Lung (tissue), 12 donors: ENCODE measurements around the gene SCN5A. TPM values are rescaled to one million over a fixed set of nuclear protein-coding genes. Genes with fewer than 3 reads are reported as not detected.

ENCODE experiments used
- ATAC-seq: fragments of 200-7000 bp; cut with Tn5 transposase; one replicate; pipeline ENCODE4 v1.9.1; 2020; ENCODE audit warnings: moderate number of reproducible peaks; ENCODE audit not compliant: insufficient read depth, low FRiP score
- DNase-seq, 3 donors: peaks; one replicate each; pipeline ENCODE4 v3.0.0-alpha.2; 2013 to 2017
- H3K27ac ChIP-seq, 2 donors: one replicate each; pipeline ENCODE4 v1.5.1; 2013; ENCODE audit warnings: mild to moderate bottlenecking in 2 of 2, moderate library complexity in 2 of 2, control low read depth in 1 of 2, inconsistent platforms in 1 of 2, low read depth in 1 of 2, low read length in 1 of 2
- H3K27me3 ChIP-seq, 3 donors: one replicate each; pipeline ENCODE4 v1.5.1; 2013; ENCODE audit warnings: low read length in 2 of 3; ENCODE audit not compliant: control insufficient read depth in 3 of 3, insufficient read depth in 3 of 3
- H3K36me3 ChIP-seq, 4 donors: one replicate each; pipeline ENCODE4 v1.5.1; 2013; ENCODE audit warnings: low read length in 4 of 4, mild to moderate bottlenecking in 1 of 4, moderate library complexity in 1 of 4; ENCODE audit not compliant: control insufficient read depth in 4 of 4, insufficient read depth in 4 of 4
- H3K4me1 ChIP-seq, 5 donors: one replicate each; pipeline ENCODE4 v1.5.1; 2013; ENCODE audit warnings: low read length in 5 of 5, mild to moderate bottlenecking in 2 of 5, moderate library complexity in 1 of 5; ENCODE audit not compliant: control insufficient read depth in 5 of 5, insufficient read depth in 5 of 5
- H3K4me3 ChIP-seq: one replicate; pipeline ENCODE4 v1.5.1; 2013; ENCODE audit warnings: mild to moderate bottlenecking, control low read depth, moderate library complexity
- H3K9ac ChIP-seq, 2 donors: one replicate each; pipeline ENCODE4 v1.5.1; 2013; ENCODE audit warnings: low read length in 2 of 2, control low read depth in 1 of 2; ENCODE audit not compliant: insufficient read depth in 1 of 2
- H3K9me3 ChIP-seq, 4 donors: one replicate each; pipeline ENCODE4 v1.5.1; 2013; ENCODE audit warnings: low read length in 3 of 4, mild to moderate bottlenecking in 1 of 4, moderate library complexity in 1 of 4; ENCODE audit not compliant: control insufficient read depth in 4 of 4, insufficient read depth in 3 of 4
- WGBS, 2 donors: extraction: QIAGEN DNeasy Blood & Tissue Kit; methylation state at CpG; one replicate each; pipeline ENCODE4 v1.1.7; 2013; 5-methylcytosine and 5-hydroxymethylcytosine counted together
- polyA plus RNA-seq, 2 donors: library from polyadenylated mRNA; stranded (reverse); fragments of 200-250 nt; gene quantifications; one replicate each; pipeline ENCODE4 v1.2.1, GENCODE V29; 2013
- total RNA-seq, 2 donors: library from RNA; depleted of rRNA in 1 of 2; stranded (reverse); fragments of >200 nt in 1 of 2; gene quantifications; one replicate each; pipeline ENCODE4 v1.2.1, GENCODE V29; 2014 to 2021
- TF ChIP-seq, protein P1 (sequence below): IDR thresholded peaks from 2 replicates; pipeline ENCODE4 v1.5.1; 2012; ENCODE audit warnings: mild to moderate bottlenecking; ENCODE audit errors: control extremely low read depth, extremely low read depth
- donor health status: control.
- donor health status: control.
- donor health status: Bipolar disorder and iron deficiency.
- donor health status: healthy.
- donor health status: DM: yes; HTN: yes; CAD: no.

Gene SCN5A
- total and polyA plus RNA-seq, 4 donors: 0.02 to 2.5 (median 0.37) TPM

GRCh38 chr3:38536671-38537070 is 112.8 kb downstream of the SCN5A start:
- Histone ChIP-seq H3K36me3 (peaks cover 0 to 3% (median 0%) of the 10 kb centered on the region in 4 donors), H3K9ac (no peak overlapping the region), H3K9me3 (no peaks in the 10 kb centered on the region), H3K4me3 (no peak overlapping the region), H3K4me1 (peaks cover 0 to 21% (median 5%) of the 10 kb centered on the region in 5 donors), H3K27me3 (no peaks in the 10 kb centered on the region), H3K27ac (peak overlapping the region in 1 of 2 donors; percentile 78)
- ATAC-seq: no peak
- WGBS, 2 donors: 80 to 93% methylated on average over 3 of the region's 3 CpGs
- TF ChIP-seq, protein P1, sequence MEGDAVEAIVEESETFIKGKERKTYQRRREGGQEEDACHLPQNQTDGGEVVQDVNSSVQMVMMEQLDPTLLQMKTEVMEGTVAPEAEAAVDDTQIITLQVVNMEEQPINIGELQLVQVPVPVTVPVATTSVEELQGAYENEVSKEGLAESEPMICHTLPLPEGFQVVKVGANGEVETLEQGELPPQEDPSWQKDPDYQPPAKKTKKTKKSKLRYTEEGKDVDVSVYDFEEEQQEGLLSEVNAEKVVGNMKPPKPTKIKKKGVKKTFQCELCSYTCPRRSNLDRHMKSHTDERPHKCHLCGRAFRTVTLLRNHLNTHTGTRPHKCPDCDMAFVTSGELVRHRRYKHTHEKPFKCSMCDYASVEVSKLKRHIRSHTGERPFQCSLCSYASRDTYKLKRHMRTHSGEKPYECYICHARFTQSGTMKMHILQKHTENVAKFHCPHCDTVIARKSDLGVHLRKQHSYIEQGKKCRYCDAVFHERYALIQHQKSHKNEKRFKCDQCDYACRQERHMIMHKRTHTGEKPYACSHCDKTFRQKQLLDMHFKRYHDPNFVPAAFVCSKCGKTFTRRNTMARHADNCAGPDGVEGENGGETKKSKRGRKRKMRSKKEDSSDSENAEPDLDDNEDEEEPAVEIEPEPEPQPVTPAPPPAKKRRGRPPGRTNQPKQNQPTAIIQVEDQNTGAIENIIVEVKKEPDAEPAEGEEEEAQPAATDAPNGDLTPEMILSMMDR: no peak
- no peak for DNase-seq

- DNase-seq (no peak), ATAC-seq (no peak)
- 98% methylated on average over 7 of the region's 7 CpGs for WGBS, 2 donors
- Histone ChIP-seq H3K27me3 (no peaks in the 10 kb centered on the region), H3K9me3 (no peaks in the 10 kb centered on the region), H3K9ac (no peak overlapping the region), H3K4me1 (peaks cover 0 to 21% (median 5%) of the 10 kb centered on the region in 5 donors), H3K27ac (no peak overlapping the region), H3K4me3 (no peak overlapping the region), H3K36me3 (peaks cover 0 to 3% (median 0%) of the 10 kb centered on the region in 4 donors)
- TF ChIP-seq, protein P1: no peak
These were observed 114.9 kb downstream of the SCN5A start for GRCh38 chr3:38534604-38535003.

- WGBS, 2 donors: 97 to 98% methylated on average over 2 of the region's 2 CpGs
- Histone ChIP-seq H3K27me3 (no peaks in the 10 kb centered on the region), H3K4me3 (no peak overlapping the region), H3K9me3 (no peaks in the 10 kb centered on the region), H3K9ac (no peak overlapping the region), H3K27ac (peak overlapping the region in 1 of 2 donors; percentile 69), H3K36me3 (peaks cover 0 to 3% (median 0%) of the 10 kb centered on the region in 4 donors), H3K4me1 (peaks cover 0 to 21% (median 5%) of the 10 kb centered on the region in 5 donors)
- TF ChIP-seq, protein P1: no peak
- DNase-seq (no peak), ATAC-seq (no peak)
These were observed 115.3 kb downstream of the SCN5A start for GRCh38 chr3:38534180-38534579.
